Measurements from ENCODE around the gene STX12. TPM values are rescaled to one million over a fixed set of nuclear protein-coding genes. Genes with fewer than 3 reads are reported as not detected.

Gene STX12
- total and polyA plus RNA-seq, 12 donors = 18.4 to 81.9 (median 55.4) TPM

DNA sequence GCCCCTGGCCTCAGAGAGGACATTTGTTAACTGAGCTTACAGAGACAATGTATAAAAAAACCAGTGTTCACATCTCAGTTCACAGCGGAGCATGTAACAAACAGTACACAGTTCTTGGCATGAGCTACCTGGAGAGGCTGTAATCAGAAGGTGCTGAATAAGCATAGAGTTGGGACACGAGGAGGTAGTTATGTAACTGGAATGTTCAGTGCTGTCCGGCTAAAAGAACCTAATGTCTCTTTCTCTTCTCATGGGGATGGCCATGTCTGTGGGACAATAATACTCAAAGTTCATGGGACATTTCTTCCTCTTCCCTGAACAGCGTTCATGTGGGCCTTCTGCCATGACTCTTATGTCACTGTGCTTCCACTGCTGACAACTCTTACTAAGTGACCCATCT lies 17.2 kb upstream of the STX12 start:
- intact Hi-C loops (cut with DNase I) = no loop called here
- WGBS, 4 donors = 73 to 88% (median 79%) methylated on average over 4 of the region's 4 CpGs
- H3K27me3 ChIP-seq = no peaks in the 10 kb centered on the region
- peaks cover 0 to 54% of the 10 kb centered on the region in 2 donors for H3K36me3 ChIP-seq (replicated peaks in 1 of 2)
- TF ChIP-seq, protein P1, sequence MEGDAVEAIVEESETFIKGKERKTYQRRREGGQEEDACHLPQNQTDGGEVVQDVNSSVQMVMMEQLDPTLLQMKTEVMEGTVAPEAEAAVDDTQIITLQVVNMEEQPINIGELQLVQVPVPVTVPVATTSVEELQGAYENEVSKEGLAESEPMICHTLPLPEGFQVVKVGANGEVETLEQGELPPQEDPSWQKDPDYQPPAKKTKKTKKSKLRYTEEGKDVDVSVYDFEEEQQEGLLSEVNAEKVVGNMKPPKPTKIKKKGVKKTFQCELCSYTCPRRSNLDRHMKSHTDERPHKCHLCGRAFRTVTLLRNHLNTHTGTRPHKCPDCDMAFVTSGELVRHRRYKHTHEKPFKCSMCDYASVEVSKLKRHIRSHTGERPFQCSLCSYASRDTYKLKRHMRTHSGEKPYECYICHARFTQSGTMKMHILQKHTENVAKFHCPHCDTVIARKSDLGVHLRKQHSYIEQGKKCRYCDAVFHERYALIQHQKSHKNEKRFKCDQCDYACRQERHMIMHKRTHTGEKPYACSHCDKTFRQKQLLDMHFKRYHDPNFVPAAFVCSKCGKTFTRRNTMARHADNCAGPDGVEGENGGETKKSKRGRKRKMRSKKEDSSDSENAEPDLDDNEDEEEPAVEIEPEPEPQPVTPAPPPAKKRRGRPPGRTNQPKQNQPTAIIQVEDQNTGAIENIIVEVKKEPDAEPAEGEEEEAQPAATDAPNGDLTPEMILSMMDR (IDR thresholded peaks at IDR 0.05) = no peak
- no peak for TF ChIP-seq POLR2A (IDR thresholded peaks at IDR 0.05)
- no peak for DNase-seq
- H3K4me1 ChIP-seq (replicated peaks in 1 of 2) = no peaks in the 10 kb centered on the region
- H3K9me3 ChIP-seq (replicated peaks in 1 of 3) = no peaks in the 10 kb centered on the region
- H3K27ac ChIP-seq = no peak overlapping the region
- H3K4me3 ChIP-seq = no peak overlapping the region

DNA sequence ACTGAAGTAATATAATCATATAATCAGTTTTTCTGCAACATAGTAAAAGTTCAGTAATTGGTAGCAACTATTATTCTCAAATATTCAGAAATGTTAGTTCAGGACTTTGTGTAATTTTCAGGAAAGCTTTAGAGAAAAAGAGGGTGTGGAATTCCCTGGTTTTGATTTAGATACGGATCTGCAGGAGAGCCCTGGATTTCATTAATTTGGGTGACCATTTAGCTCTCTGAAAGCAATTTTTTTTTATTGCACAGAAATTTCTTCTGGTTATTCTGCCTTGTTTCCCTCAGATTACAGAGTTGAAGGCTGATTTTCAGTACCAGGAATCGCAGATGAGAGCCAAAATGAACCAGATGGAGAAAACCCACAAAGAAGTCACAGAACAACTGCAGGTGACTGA lies 13.8 kb upstream of the STX12 start:
- 81 to 90% (median 85%) methylated on average over 2 of the region's 2 CpGs for WGBS, 4 donors
- peaks cover 0 to 53% of the 10 kb centered on the region in 2 donors for H3K36me3 ChIP-seq (replicated peaks in 1 of 2)
- intact Hi-C loops (cut with DNase I) = no loop called here
- H3K27ac ChIP-seq = no peak overlapping the region
- H3K9me3 ChIP-seq (replicated peaks in 1 of 3) = no peaks in the 10 kb centered on the region
- TF ChIP-seq, protein P1 (IDR thresholded peaks at IDR 0.05) = no peak
- TF ChIP-seq POLR2A (IDR thresholded peaks at IDR 0.05) = no peak
- H3K4me1 ChIP-seq (replicated peaks in 1 of 2) = no peaks in the 10 kb centered on the region
- H3K27me3 ChIP-seq = no peaks in the 10 kb centered on the region
- no peak overlapping the region for H3K4me3 ChIP-seq
- DNase-seq = no peak

DNA sequence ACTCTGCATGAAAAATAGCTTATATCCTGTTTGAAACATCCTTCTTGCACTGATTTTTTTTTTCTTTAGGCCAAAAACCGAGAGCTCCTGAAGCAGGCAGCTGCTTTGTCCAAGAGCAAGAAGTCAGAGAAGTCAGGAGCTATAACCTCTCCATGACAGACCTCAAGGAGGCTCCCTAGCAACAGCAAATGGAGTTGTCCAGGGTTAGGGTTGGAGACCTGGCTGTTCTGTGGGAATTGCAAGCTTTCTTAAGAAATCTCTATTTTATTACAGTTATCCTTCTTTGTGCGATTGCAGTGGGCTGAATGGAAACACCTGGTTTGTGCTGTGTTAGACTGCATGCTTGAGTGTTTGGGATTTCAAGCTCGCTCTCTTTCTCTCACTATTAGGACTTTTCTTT lies 12.6 kb upstream of the STX12 start:
- intact Hi-C loops (cut with DNase I) = no loop called here
- Histone ChIP-seq H3K4me1 (replicated peaks in 1 of 2) (no peaks in the 10 kb centered on the region), H3K27ac (no peak overlapping the region), H3K27me3 (no peaks in the 10 kb centered on the region), H3K4me3 (no peak overlapping the region), H3K36me3 (replicated peaks in 1 of 2) (peaks cover 0 to 45% of the 10 kb centered on the region in 2 donors), H3K9me3 (replicated peaks in 1 of 3) (no peaks in the 10 kb centered on the region)
- WGBS, 4 donors = 73 to 79% (median 75%) methylated on average over 3 of the region's 3 CpGs
- DNase-seq = peak in 1 of 7 donors; percentile 14
- TF ChIP-seq, protein P1 (IDR thresholded peaks at IDR 0.05) = no peak
- TF ChIP-seq POLR2A (IDR thresholded peaks at IDR 0.05) = no peak

DNA sequence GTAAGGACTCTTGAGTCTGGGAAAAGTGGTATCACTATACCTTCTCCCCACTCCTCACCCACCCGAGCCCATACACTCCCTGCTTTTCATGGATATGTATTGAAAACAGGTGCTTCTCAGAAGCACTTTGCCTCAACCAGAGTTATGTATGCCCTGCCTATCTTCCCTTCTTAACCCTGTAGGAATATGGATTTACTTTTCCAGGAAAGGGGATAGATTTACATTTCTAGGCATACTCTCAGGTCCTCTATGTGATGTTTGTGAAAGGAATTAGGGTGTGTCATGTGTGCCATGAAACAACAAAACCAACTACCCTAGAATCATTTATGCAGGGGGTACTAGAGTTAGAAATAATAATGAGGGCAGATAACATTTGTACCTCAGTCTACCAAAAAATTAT lies 11.0 kb upstream of the STX12 start:
- no peak for DNase-seq
- H3K4me3 ChIP-seq = no peak overlapping the region
- no peaks in the 10 kb centered on the region for H3K27me3 ChIP-seq
- intact Hi-C loops (cut with DNase I) = no loop called here
- no peaks in the 10 kb centered on the region for H3K9me3 ChIP-seq (replicated peaks in 1 of 3)
- no peaks in the 10 kb centered on the region for H3K4me1 ChIP-seq (replicated peaks in 1 of 2)
- H3K36me3 ChIP-seq (replicated peaks in 1 of 2) = peaks cover 0 to 29% of the 10 kb centered on the region in 2 donors
- no peak overlapping the region for H3K27ac ChIP-seq
- TF ChIP-seq, protein P1 (IDR thresholded peaks at IDR 0.05) = no peak
- TF ChIP-seq POLR2A (IDR thresholded peaks at IDR 0.05) = no peak
- WGBS, 4 donors = 83 to 100% (median 97%) methylated on average over 1 of the region's 1 CpG
